ENCODE measurements around the gene PARD6G.

GRCh38 chr18:80108739-80109675 is 138.3 kb downstream of the PARD6G start, which contains the start of gene ADNP2:
- TF ChIP-seq CTCF (IDR thresholded peaks at IDR 0.05): no peak
- TF ChIP-seq POLR2A (IDR thresholded peaks at IDR 0.05): peak; percentile 42
